DMS79 treated with DMSO at 0.1 percent for 48 hours (cell line): ENCODE data around the gene CARS2.
A peak's percentile ranks its signal among the peaks of the same experiment; 100 is the strongest.

ENCODE experiments used
- DNase-seq: peaks from one replicate; lab custom pipeline; 2025; lab: John Stamatoyannopoulos, UW

CARS2 gene

DNA sequence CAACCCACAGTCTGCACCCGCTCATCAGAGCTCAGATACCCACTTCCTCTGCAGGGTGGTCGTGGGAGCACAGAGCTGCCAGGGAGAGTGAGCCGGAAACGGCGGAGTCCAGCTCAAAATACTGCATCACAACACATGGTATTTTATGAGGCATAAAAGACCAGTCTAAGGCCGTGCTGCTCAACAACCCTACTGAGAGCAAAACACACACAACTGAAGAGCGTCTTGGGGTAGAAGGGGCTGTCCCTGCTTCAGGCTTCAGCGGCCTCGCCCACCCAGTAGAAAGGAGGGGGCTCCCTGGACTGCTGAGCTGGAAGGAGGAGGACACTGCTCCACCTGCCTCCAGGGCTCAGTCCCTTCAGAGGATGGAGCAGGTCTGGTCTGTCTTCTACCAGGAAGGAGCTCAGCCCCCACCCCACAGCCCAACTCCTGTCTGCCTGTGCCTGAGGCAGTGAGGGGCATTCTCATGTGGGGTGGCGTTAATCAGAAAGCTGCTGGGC lies 53.6 kb downstream of the CARS2 start:
- peak; percentile 71 for DNase-seq

GRCh38 chr13:110651726-110652230 lies 54.1 kb downstream of the CARS2 start:
- peak; percentile 51 for DNase-seq

- DNase-seq, result no peak
Observed at GRCh38 chr13:110651271-110651670, 54.6 kb downstream of the CARS2 start.

- no peak for DNase-seq
Observed at GRCh38 chr13:110650436-110650835, 55.5 kb downstream of the CARS2 start.

- no peak for DNase-seq
Observed at GRCh38 chr13:110649551-110649950, 56.4 kb downstream of the CARS2 start.

- no peak for DNase-seq
Observed at GRCh38 chr13:110648848-110649421, 57.0 kb downstream of the CARS2 start.

DNA sequence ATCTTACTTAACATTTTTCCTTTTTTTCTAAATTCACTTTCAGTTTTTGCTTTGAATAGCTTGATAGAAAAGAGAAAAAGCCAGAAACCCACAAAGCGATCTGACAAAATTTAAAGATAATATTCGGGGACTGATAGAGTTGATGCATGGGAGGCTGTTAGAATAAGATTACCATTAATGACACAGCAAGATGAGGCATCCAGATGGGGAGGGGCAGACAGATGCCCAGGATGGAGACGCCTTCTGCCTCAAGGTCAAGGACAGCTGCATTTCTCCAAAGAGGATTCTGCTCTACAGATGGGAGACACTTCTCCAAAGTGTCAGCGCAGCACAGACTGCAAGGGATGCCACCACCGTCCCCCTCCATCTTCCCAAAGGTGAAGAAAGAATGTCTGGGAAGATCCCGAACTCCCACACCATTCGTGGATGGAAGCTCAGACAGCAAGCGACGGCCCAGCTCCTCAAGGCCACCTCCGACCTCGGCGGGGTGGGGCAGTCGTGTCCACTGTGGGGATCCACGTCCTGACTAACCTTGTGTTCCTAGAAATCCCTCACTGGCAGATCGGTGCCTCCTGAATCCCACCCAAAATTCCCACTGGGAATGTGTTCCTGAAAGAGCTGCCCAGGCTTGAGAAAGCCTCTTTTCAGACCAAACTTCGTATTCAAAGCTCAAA lies 57.6 kb downstream of the CARS2 start:
- DNase-seq, result no peak

GRCh38 chr13:110647365-110647737 lies 58.6 kb downstream of the CARS2 start:
- DNase-seq, result no peak

DNA sequence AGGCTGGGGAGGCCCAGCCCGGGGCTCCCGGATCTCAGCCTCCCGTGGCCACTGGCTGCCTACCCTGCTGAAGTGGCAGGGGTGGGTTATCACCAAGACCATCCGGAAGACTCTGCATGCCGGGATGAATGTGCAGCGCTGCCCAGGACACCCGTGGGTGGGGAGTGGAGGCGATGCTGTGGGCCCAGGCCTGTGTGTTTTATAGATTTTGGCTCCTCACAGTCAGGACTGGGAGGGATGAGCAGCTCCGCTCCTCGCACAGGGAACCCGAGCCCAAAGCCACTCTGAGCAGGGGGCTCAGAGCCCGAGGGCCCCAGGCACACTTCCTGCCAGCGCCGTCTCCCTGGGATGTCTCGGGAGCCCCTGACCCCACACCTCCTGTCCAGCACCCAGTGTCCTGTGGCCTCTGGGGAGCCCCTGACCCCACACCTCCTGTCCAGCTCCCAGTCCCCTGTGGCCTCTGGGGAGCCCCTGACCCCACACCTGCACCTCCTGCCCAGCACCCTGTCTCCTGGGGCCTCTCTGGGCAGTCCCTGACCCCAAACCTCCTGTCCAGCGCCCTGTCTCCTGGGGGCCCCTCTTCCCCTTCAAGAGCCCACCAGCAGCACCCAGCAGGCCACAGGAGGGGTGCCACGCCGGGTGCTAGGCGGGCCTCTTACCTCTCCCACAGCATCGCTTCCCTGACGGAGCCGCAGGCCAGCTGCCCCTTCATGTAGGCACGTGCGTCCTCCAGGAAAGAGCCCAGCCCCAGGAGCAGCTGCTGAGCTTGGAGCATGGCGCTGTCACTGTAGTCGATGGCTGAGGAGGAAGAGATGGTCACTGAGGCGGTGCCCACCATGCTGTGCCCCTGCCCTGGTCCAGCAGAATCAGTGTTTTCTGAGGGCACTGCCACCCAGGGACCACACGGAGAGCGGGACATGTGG lies 59.2 kb downstream of the CARS2 start:
- DNase-seq, result no peak

DNA sequence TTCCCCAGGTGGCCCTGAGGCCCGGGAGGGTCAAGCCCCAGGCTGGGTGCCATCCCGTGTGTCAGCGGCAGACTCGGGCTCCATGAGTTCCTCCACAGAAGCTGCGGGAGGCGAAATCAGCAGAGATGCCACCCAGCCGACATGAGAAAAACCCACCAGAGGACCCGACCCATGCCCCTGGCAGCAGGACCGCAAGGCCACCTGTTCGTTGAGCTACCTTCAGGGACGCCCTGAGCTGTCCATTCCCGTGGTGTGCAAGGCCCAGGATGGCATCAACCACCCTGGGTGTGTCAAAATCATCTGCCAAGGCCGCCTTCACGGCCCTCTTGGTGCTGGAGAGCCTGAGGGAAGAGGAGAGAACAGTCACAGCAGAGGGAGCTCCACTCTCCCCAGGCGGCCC lies 60.2 kb downstream of the CARS2 start:
- no peak for DNase-seq

DNA sequence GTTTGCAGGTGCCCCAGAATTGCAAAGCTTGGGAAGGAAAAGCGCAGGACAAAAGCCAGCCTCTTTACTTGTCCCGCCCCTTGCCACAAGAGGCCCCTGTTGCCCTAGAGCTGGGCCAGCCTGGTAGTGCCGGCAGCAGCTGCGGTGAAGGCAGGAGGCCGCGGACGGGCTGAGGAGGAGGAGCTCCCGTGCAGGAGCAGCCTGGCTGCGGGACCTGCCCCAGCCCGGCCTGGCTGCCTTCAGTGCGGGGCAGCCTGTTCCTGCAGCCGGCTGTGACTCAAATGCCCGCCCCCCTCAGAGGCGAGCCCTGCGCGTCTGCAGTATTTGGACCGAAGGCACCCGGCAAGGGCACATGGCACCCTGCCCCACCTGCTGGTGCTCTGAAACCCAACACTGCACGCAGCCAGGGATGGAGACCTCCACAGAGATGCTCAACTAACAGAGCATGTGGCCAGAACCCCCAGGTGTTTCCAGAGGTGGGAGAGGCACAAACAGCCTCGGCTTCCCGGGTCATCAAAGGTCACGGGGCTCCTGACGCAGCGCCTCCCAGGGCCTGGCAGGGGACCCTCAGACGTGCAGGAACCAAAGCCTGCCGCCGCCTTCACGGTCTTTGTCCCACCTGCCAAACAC lies 60.9 kb downstream of the CARS2 start:
- peak; percentile 28 for DNase-seq

- no peak for DNase-seq
Observed at GRCh38 chr13:110643768-110644421, 62.0 kb downstream of the CARS2 start.

DNA sequence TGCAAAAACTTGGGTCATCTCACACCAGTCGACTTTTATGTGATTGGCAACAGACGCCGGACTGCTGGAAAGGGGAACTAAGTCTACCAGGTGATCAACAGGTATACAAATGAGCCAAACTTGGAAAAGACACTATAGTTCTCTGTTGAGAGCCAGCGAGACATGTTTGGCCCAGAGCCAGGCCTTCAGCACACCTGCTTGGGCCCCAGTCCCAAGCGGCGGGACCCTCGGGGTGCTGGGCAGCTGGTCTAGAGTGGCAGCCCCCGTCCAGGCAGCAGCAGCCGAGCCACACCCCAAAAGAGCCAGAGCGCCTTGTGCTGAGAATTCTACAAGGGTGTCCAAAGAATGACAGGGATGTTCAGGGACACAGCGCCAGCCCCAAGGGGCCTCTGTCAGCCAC lies 62.6 kb downstream of the CARS2 start:
- DNase-seq, result no peak

- no peak for DNase-seq
Observed at GRCh38 chr13:110642291-110642981, 63.5 kb downstream of the CARS2 start.

GRCh38 chr13:110641055-110642015 lies 64.6 kb downstream of the CARS2 start:
- DNase-seq, result peak; percentile 49

- DNase-seq, result peak; percentile 49
Observed at GRCh38 chr13:110640591-110641029, 65.3 kb downstream of the CARS2 start.

- DNase-seq, result no peak
Observed at GRCh38 chr13:110639935-110640334, 66.0 kb downstream of the CARS2 start.

GRCh38 chr13:110638814-110639806 lies 66.8 kb downstream of the CARS2 start:
- no peak for DNase-seq
